ENCODE results near the gene GLIS1.

Gene GLIS1

GRCh38 chr1:53729456-53730223 lies 9.3 kb downstream of the GLIS1 start:
- TF ChIP-seq EZH2 (IDR thresholded peaks at IDR 0.05; ENCODE audit: borderline replicate concordance, low read depth, low read length, severe bottlenecking) = no peak
- no peak for TF ChIP-seq CTCF (IDR thresholded peaks at IDR 0.05; ENCODE audit: borderline replicate concordance, extremely low read depth, low read length, poor library complexity, severe bottlenecking)
- Histone ChIP-seq H3K27me3 (ENCODE audit: insufficient read depth, low read length, poor library complexity) (peaks cover 12% of the 10 kb centered on the region), H2AFZ (ENCODE audit: low read depth, low read length) (no peak overlapping the region), H4K20me1 (ENCODE audit: insufficient read depth, low read length) (no peaks in the 10 kb centered on the region), H3K27ac (ENCODE audit: low read length) (no peak overlapping the region), H3K4me2 (ENCODE audit: insufficient read depth, low read length) (no peak overlapping the region), H3K79me2 (ENCODE audit: insufficient read depth, low read length) (no peaks in the 10 kb centered on the region), H3K4me3 (ENCODE audit: low read depth in 1 of 2, low read length in 2 of 2) (no peak overlapping the region), H3K9ac (ENCODE audit: low read depth, low read length) (no peak overlapping the region), H3K9me3 (ENCODE audit: insufficient read depth, low read length, severe bottlenecking) (no peaks in the 10 kb centered on the region), H3K4me1 (ENCODE audit: insufficient read depth, low read length) (no peaks in the 10 kb centered on the region), H3K36me3 (ENCODE audit: insufficient read depth, low read length) (no peaks in the 10 kb centered on the region)
- DNase-seq (no peak), ATAC-seq (ENCODE audit: insufficient read depth, low read depth) (no peak)

- ATAC-seq (ENCODE audit: insufficient read depth, low read depth) (no peak), DNase-seq (no peak)
- Histone ChIP-seq H3K4me2 (ENCODE audit: insufficient read depth, low read length) (no peak overlapping the region), H4K20me1 (ENCODE audit: insufficient read depth, low read length) (no peaks in the 10 kb centered on the region), H3K4me1 (ENCODE audit: insufficient read depth, low read length) (no peaks in the 10 kb centered on the region), H3K27ac (ENCODE audit: low read length) (no peak overlapping the region), H3K4me3 (ENCODE audit: low read depth in 1 of 2, low read length in 2 of 2) (no peak overlapping the region), H3K36me3 (ENCODE audit: insufficient read depth, low read length) (no peaks in the 10 kb centered on the region), H3K27me3 (ENCODE audit: insufficient read depth, low read length, poor library complexity) (peaks cover 5% of the 10 kb centered on the region), H3K9ac (ENCODE audit: low read depth, low read length) (no peak overlapping the region), H3K79me2 (ENCODE audit: insufficient read depth, low read length) (no peaks in the 10 kb centered on the region), H2AFZ (ENCODE audit: low read depth, low read length) (no peak overlapping the region), H3K9me3 (ENCODE audit: insufficient read depth, low read length, severe bottlenecking) (no peaks in the 10 kb centered on the region)
- TF ChIP-seq CTCF (IDR thresholded peaks at IDR 0.05; ENCODE audit: borderline replicate concordance, extremely low read depth, low read length, poor library complexity, severe bottlenecking) = no peak
- no peak for TF ChIP-seq EZH2 (IDR thresholded peaks at IDR 0.05; ENCODE audit: borderline replicate concordance, low read depth, low read length, severe bottlenecking)
Measured at GRCh38 chr1:53728702-53729455, 10.1 kb downstream of the GLIS1 start.

GRCh38 chr1:53728196-53728595 lies 10.8 kb downstream of the GLIS1 start:
- Histone ChIP-seq H3K9me3 (ENCODE audit: insufficient read depth, low read length, severe bottlenecking) (no peaks in the 10 kb centered on the region), H3K4me3 (ENCODE audit: low read depth in 1 of 2, low read length in 2 of 2) (no peak overlapping the region), H3K27ac (ENCODE audit: low read length) (no peak overlapping the region), H3K27me3 (ENCODE audit: insufficient read depth, low read length, poor library complexity) (peaks cover 5% of the 10 kb centered on the region), H4K20me1 (ENCODE audit: insufficient read depth, low read length) (no peaks in the 10 kb centered on the region), H2AFZ (ENCODE audit: low read depth, low read length) (no peak overlapping the region), H3K36me3 (ENCODE audit: insufficient read depth, low read length) (no peaks in the 10 kb centered on the region), H3K9ac (ENCODE audit: low read depth, low read length) (no peak overlapping the region), H3K4me2 (ENCODE audit: insufficient read depth, low read length) (no peak overlapping the region), H3K79me2 (ENCODE audit: insufficient read depth, low read length) (no peaks in the 10 kb centered on the region), H3K4me1 (ENCODE audit: insufficient read depth, low read length) (no peaks in the 10 kb centered on the region)
- ATAC-seq (ENCODE audit: insufficient read depth, low read depth) (no peak), DNase-seq (no peak)
- TF ChIP-seq CTCF (IDR thresholded peaks at IDR 0.05; ENCODE audit: borderline replicate concordance, extremely low read depth, low read length, poor library complexity, severe bottlenecking) (no peak), EZH2 (IDR thresholded peaks at IDR 0.05; ENCODE audit: borderline replicate concordance, low read depth, low read length, severe bottlenecking) (no peak)

Measured in DND-41 (cell line).